ENCODE results near the gene GPANK1. TPM values are rescaled to one million over a fixed set of nuclear protein-coding genes. Genes with fewer than 3 reads are reported as not detected.

Gene GPANK1
- total and polyA plus RNA-seq, 4 donors, result 12.7 to 16.6 (median 14.5) TPM

DNA sequence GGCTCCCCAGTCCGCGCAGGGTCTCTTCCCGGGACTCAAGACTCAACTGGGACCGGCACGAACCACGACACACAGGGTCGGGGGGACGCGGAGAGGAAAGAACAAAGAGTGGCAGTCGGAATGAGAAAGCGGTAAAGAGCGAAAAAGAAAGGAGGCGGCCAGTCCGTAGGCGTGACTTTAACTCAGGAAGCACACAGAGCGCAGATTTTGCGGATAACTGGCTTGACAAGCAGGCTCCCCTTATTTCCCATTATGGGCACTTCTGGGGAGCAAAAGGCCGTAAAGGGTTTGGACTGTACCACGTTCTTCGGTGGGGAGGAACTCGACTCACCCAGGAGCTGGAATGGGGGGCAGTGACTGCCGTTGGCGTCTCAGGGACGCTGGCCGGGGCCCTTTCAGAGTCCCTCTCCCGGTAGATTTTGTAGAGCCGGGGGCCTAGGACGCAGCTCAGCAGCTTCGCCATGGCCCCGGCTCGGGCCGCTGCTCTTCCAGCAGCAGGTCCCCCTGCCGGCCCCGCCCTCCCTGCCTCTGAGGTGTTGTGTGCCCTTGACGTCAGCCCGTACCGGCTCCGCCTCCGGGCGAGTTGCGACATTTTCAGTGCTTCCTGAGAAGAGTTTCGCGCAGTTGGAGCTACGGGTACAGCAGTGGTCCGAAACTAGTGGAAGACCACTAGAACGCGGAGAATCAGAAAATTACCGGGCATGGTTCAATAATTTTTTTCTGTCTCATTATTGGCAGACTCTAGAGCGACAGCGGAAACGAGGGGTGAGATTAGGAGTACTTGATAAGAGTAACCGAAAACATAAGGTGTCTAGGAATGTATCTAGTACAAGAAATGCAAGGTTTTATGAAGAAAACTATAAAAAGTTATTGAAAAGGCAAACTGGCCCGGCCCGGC is 38.3 kb upstream of the GPANK1 start, which contains the start of gene ABHD16A:
Gene ABHD16A (minus strand): TSS at position 506 of the 898 bp plus-strand sequence. CDS start 43 bp downstream, at position 463.
- peak within 1 kb of the TSS; percentile 88 to 99 for H3K9ac ChIP-seq (ENCODE audit: insufficient read depth in 1 of 2, low read length in 2 of 2)
- WGBS, 2 donors, result 1% methylated on average over 54 of the region's 54 CpGs

DNA sequence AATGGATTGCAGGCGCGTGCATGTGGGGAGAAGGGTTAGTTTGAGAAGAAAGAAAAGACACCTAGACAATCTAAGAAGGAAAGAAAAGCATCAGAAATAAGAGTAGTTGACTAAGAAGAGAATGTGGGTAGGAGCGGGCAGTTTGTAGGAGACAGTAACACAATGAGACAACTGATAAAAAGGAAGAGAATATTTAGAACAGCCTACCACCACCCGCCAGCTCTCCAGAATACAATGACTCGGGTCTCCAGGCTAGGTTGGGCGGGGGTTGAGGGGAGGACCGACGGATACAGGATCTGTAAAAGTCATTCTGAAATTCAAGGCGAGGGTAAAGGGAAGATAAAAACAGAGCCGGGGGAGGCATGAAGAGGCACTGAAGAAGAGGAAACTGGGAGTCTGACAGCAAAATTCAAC is 37.6 kb upstream of the GPANK1 start:
- Histone ChIP-seq H3K27me3 (ENCODE audit: control insufficient read depth in 3 of 3, insufficient read depth in 3 of 3, low read length in 2 of 3) (no peaks in the 10 kb centered on the region), H3K9ac (ENCODE audit: insufficient read depth in 1 of 2, low read length in 2 of 2) (peak overlapping the region; percentile 88 to 99), H3K4me3 (peak overlapping the region; percentile 69), H3K36me3 (ENCODE audit: control insufficient read depth in 4 of 4, insufficient read depth in 4 of 4, low read length in 4 of 4) (peaks cover 0 to 14% (median 8%) of the 10 kb centered on the region in 4 donors), H3K9me3 (ENCODE audit: control insufficient read depth in 4 of 4, insufficient read depth in 3 of 4, low read length in 3 of 4) (no peaks in the 10 kb centered on the region), H3K27ac (ENCODE audit: low read depth in 1 of 2, low read length in 1 of 2) (peak overlapping the region; percentile 97 to 98), H3K4me1 (ENCODE audit: control insufficient read depth in 5 of 5, insufficient read depth in 5 of 5, low read length in 5 of 5) (peaks cover 7 to 14% (median 10%) of the 10 kb centered on the region in 5 donors)
- 1% methylated on average over 10 of the region's 10 CpGs for WGBS, 2 donors
- ATAC-seq (ENCODE audit: insufficient read depth, low FRiP score) (no peak), DNase-seq (no peak)
- TF ChIP-seq, protein P1, sequence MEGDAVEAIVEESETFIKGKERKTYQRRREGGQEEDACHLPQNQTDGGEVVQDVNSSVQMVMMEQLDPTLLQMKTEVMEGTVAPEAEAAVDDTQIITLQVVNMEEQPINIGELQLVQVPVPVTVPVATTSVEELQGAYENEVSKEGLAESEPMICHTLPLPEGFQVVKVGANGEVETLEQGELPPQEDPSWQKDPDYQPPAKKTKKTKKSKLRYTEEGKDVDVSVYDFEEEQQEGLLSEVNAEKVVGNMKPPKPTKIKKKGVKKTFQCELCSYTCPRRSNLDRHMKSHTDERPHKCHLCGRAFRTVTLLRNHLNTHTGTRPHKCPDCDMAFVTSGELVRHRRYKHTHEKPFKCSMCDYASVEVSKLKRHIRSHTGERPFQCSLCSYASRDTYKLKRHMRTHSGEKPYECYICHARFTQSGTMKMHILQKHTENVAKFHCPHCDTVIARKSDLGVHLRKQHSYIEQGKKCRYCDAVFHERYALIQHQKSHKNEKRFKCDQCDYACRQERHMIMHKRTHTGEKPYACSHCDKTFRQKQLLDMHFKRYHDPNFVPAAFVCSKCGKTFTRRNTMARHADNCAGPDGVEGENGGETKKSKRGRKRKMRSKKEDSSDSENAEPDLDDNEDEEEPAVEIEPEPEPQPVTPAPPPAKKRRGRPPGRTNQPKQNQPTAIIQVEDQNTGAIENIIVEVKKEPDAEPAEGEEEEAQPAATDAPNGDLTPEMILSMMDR (IDR thresholded peaks at IDR 0.05; ENCODE audit: control extremely low read depth, extremely low read depth), result no peak

More for the DNA sequence above, 38.3 kb upstream of the GPANK1 start, which contains the start of gene ABHD16A:
- Histone ChIP-seq H3K9me3 (ENCODE audit: control insufficient read depth in 4 of 4, insufficient read depth in 3 of 4, low read length in 3 of 4) (no peaks in the 10 kb centered on the region), H3K4me1 (ENCODE audit: control insufficient read depth in 5 of 5, insufficient read depth in 5 of 5, low read length in 5 of 5) (peaks cover 6 to 14% (median 10%) of the 10 kb centered on the region in 5 donors), H3K27ac (ENCODE audit: low read depth in 1 of 2, low read length in 1 of 2) (peak within 1 kb of the TSS; percentile 97 to 98), H3K4me3 (peak within 1 kb of the TSS; percentile 69), H3K36me3 (ENCODE audit: control insufficient read depth in 4 of 4, insufficient read depth in 4 of 4, low read length in 4 of 4) (peaks cover 0 to 12% (median 6%) of the 10 kb centered on the region in 4 donors), H3K27me3 (ENCODE audit: control insufficient read depth in 3 of 3, insufficient read depth in 3 of 3, low read length in 2 of 3) (no peaks in the 10 kb centered on the region)
- ATAC-seq (ENCODE audit: insufficient read depth, low FRiP score), result peak; percentile 98
- DNase-seq, result peak; percentile 99 to 100 (median 99)
- TF ChIP-seq, protein P1 (IDR thresholded peaks at IDR 0.05; ENCODE audit: control extremely low read depth, extremely low read depth), result peak; percentile 9

DNA sequence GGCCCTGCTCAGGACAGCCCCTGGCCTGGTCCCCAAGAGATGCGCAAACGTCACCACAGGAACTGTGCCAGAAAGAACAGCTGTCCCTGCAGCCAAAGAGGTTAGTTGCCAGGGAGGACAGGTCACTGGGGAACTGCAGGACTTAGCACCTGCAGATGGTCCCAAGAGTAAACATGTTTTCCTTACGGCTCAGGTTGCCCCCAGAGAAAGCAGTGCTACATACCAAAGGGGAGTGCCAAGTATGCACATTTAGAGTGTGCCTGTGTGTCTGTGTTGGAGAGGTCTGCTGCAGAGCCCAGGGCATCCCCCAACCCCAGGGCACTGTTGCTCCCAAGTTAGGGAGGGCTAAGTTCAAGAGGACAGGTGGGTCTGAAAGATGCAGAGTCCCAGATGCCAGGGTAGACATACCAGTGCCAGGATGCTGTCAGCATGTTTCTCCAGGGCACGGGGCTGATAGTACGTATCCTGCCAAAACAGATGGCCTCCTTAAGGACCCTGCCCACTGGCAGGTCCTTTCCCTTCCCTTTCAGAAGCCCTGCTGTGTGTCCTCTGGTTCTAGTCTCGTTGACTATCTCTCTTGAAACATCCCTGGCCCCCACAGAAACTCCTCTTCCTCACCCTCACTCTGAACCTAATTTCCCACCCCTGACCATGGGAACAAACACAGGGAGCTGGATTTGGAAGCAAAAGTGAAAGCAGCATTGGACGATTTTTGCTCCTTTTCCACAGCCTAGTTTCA is 37.0 kb upstream of the GPANK1 start:
- no peak for ATAC-seq (ENCODE audit: insufficient read depth, low FRiP score)
- Histone ChIP-seq H3K27me3 (ENCODE audit: control insufficient read depth in 3 of 3, insufficient read depth in 3 of 3, low read length in 2 of 3) (no peaks in the 10 kb centered on the region), H3K27ac (ENCODE audit: low read depth in 1 of 2, low read length in 1 of 2) (peak overlapping the region; percentile 28 to 98), H3K9me3 (ENCODE audit: control insufficient read depth in 4 of 4, insufficient read depth in 3 of 4, low read length in 3 of 4) (no peaks in the 10 kb centered on the region), H3K4me3 (peak overlapping the region; percentile 69), H3K4me1 (ENCODE audit: control insufficient read depth in 5 of 5, insufficient read depth in 5 of 5, low read length in 5 of 5) (peaks cover 7 to 15% (median 11%) of the 10 kb centered on the region in 5 donors), H3K9ac (ENCODE audit: insufficient read depth in 1 of 2, low read length in 2 of 2) (peak overlapping the region; percentile 88 to 99), H3K36me3 (ENCODE audit: control insufficient read depth in 4 of 4, insufficient read depth in 4 of 4, low read length in 4 of 4) (peaks cover 0 to 14% (median 9%) of the 10 kb centered on the region in 4 donors)
- TF ChIP-seq, protein P1 (IDR thresholded peaks at IDR 0.05; ENCODE audit: control extremely low read depth, extremely low read depth), result no peak
- DNase-seq, result peak in 2 of 3 donors; percentile 40 to 57
- 27 to 40% methylated on average over 7 of the region's 7 CpGs for WGBS, 2 donors

Data from lung (tissue), 12 donors.